Panc1 (cell line): Measurements from ENCODE around the gene ELFN1. TPM values are rescaled to one million over a fixed set of nuclear protein-coding genes. Genes with fewer than 3 reads are reported as not detected.

ENCODE experiments used
- ATAC-seq: fragments of 200-7000 bp; cut with Tn5 transposase; 2 replicates; pipeline ENCODE4 v1.9.1; 2020; ENCODE audit warnings: mild to moderate bottlenecking, moderate library complexity
- BruUV-seq: library from RNA; stranded (reverse); fragments of 400-500 nt; replicated peaks from 2 replicates; lab custom pipeline; 2021; lab: Mats Ljungman, UMichigan
- CTCF ChIA-PET: fragments of 300-600 bp; sonication (Branson Sonifier 250); formaldehyde crosslinking; loops from one replicate; lab custom pipeline; 2022; ENCODE audit warnings: antibody characterized with exemption; lab: Charles Lee
- POLR2A ChIA-PET: fragments of 300-600 bp; sonication (Branson Sonifier 250); formaldehyde crosslinking; loops from one replicate; lab custom pipeline; 2022; ENCODE audit warnings: antibody characterized with exemption; lab: Charles Lee
- DNase-seq: peaks from one replicate; pipeline ENCODE4 v3.0.0-alpha.2; 2010; ENCODE audit warnings: low read depth, low spot score
- H3K27ac ChIP-seq: 2 replicates; pipeline ENCODE4 v1.5.1; 2011; ENCODE audit warnings: mild to moderate bottlenecking, low read length, inconsistent platforms
- H3K27me3 ChIP-seq: fragments of 200-500 bp; sonication (Bioruptor generic); 2 replicates; pipeline ENCODE4 v1.6.0; 2014; ENCODE audit warnings: low read length, inconsistent platforms; ENCODE audit not compliant: control insufficient read depth, insufficient read depth
- H3K36me3 ChIP-seq: fragments of 200-500 bp; sonication (Bioruptor generic); 2 replicates; pipeline ENCODE4 v1.5.1; 2014; ENCODE audit warnings: inconsistent platforms, mild to moderate bottlenecking, low read length, moderate library complexity; ENCODE audit not compliant: control insufficient read depth, insufficient read depth
- H3K4me1 ChIP-seq: 2 replicates; pipeline ENCODE4 v1.5.1; 2011; ENCODE audit warnings: inconsistent platforms, mild to moderate bottlenecking, low read length, moderate library complexity; ENCODE audit not compliant: control insufficient read depth, insufficient read depth
- H3K4me3 ChIP-seq, 2 experiments: 2 replicates each; pipeline ENCODE4 v1.5.1; 2011 to 2012; ENCODE audit warnings: low read depth in 2 of 2, low read length in 2 of 2, mild to moderate bottlenecking in 2 of 2, inconsistent platforms in 1 of 2, moderate library complexity in 1 of 2
- H3K9me3 ChIP-seq: fragments of 200-500 bp; sonication (Bioruptor generic); 2 replicates; pipeline ENCODE4 v1.5.1; 2014; ENCODE audit warnings: low read depth, mild to moderate bottlenecking, inconsistent platforms, low read length, moderate library complexity; ENCODE audit not compliant: control insufficient read depth, insufficient read depth
- POLR2AphosphoS5 ChIP-seq: IDR thresholded peaks from 2 replicates; pipeline ENCODE4 v1.6.1; 2012; ENCODE audit warnings: mild to moderate bottlenecking, low read depth, low read length, moderate library complexity
- REST ChIP-seq, 2 experiments: IDR thresholded peaks; 2 replicates each; pipeline ENCODE4 v1.6.1; 2011 to 2012; ENCODE audit warnings: low read depth in 2 of 2, control low read depth in 1 of 2, low read length in 1 of 2, mild to moderate bottlenecking in 1 of 2, moderate library complexity in 1 of 2; ENCODE audit not compliant: insufficient read depth in 1 of 2
- SIN3A ChIP-seq: IDR thresholded peaks from 2 replicates; pipeline ENCODE4 v1.6.1; 2012; ENCODE audit warnings: low read depth, mild to moderate bottlenecking, low read length, moderate library complexity, borderline replicate concordance; ENCODE audit not compliant: insufficient read depth
- TCF7L2 ChIP-seq: IDR thresholded peaks from 2 replicates; pipeline ENCODE4 v1.6.1; 2011; ENCODE audit warnings: mild to moderate bottlenecking, low read depth, low read length, inconsistent platforms
- in situ Hi-C: cut with HindIII; loops from 2 replicates; pipeline ENCODE4 v1.10.0; 2016; ENCODE audit warnings: low sequenced_read_pairs, low pct_unique_long_range_greater_than_20kb
- intact Hi-C: fragments of 100-400 bp; cut with micrococcal nuclease; formaldehyde crosslinking; loops from one replicate; pipeline ENCODE4 v1.10.0; 2022; ENCODE audit not compliant: unreplicated experiment
- total RNA-seq: library from RNA; stranded (reverse); gene quantifications from one replicate; pipeline ENCODE4 v1.2.1, GENCODE V29; 2021; ENCODE audit not compliant: unreplicated experiment
- TF ChIP-seq, protein P1 (sequence below): fragments of 450-650 bp; IDR thresholded peaks from 2 replicates; pipeline ENCODE4 v1.5.1; 2017; ENCODE audit warnings: mild to moderate bottlenecking

The ELFN1 gene
- total RNA-seq, 1 experiment from 2014 or later = 39.0 TPM

DNA sequence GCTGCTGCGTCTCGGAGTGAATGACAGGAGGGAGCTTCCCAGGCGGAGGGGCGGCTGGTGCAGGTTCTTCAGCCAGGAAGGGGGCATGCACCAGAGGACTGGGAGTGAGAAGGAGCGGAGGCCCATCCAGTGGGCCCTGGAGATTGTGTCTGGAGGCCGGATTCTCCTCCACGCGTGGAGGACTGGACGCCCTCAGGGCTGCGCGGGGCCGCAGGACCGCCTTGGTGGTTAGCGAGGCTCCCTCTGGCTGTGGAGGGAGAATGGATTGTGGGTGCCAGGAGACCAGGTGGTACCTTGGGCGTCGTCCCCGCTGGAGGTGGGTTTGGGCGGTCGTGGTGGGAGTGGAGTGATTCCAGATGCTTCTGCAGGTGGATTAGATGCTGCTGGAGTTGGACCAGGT lies 68.9 kb downstream of the ELFN1 start:
- no TSS peak for BruUV-seq
- no peaks in the 10 kb centered on the region for H3K27me3 ChIP-seq
- H3K4me1 ChIP-seq = peaks cover 10% of the 10 kb centered on the region
- no peak for TF ChIP-seq REST (IDR thresholded peaks at IDR 0.05; ENCODE audit: insufficient read depth in 1 of 2, low read depth in 2 of 2, low read length in 1 of 2)
- TF ChIP-seq, protein P1, sequence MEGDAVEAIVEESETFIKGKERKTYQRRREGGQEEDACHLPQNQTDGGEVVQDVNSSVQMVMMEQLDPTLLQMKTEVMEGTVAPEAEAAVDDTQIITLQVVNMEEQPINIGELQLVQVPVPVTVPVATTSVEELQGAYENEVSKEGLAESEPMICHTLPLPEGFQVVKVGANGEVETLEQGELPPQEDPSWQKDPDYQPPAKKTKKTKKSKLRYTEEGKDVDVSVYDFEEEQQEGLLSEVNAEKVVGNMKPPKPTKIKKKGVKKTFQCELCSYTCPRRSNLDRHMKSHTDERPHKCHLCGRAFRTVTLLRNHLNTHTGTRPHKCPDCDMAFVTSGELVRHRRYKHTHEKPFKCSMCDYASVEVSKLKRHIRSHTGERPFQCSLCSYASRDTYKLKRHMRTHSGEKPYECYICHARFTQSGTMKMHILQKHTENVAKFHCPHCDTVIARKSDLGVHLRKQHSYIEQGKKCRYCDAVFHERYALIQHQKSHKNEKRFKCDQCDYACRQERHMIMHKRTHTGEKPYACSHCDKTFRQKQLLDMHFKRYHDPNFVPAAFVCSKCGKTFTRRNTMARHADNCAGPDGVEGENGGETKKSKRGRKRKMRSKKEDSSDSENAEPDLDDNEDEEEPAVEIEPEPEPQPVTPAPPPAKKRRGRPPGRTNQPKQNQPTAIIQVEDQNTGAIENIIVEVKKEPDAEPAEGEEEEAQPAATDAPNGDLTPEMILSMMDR = no peak
- TF ChIP-seq SIN3A = no peak
- TF ChIP-seq POLR2AphosphoS5 = no peak
- TF ChIP-seq TCF7L2 = no peak
- intact Hi-C loops = no loop called here
- POLR2A ChIA-PET = no interaction called here
- ATAC-seq (no peak), DNase-seq (no peak)
- H3K4me3 ChIP-seq = no peak overlapping the region
- CTCF ChIA-PET = interaction anchor here (0.6 kb wide), 1 partner anchor 29 kb away, joined by 3 read pairs; no protein-coding TSS in a partner anchor
- H3K36me3 ChIP-seq = no peaks in the 10 kb centered on the region
- H3K9me3 ChIP-seq = no peaks in the 10 kb centered on the region
- no peak overlapping the region for H3K27ac ChIP-seq
- in situ Hi-C loops = no loop called here

GRCh38 chr7:1739593-1739992 lies 69.5 kb downstream of the ELFN1 start:
- H3K4me1 ChIP-seq = peaks cover 10% of the 10 kb centered on the region
- ChIA-PET CTCF (no interaction called here), POLR2A (no interaction called here)
- DNase-seq (no peak), ATAC-seq (0 out of 2 replicates have a peak, but pooled peaks have one; percentile 19)
- no peak overlapping the region for H3K27ac ChIP-seq
- in situ Hi-C loops = no loop called here
- intact Hi-C loops = no loop called here
- no peak overlapping the region for H3K4me3 ChIP-seq
- no peaks in the 10 kb centered on the region for H3K36me3 ChIP-seq
- TF ChIP-seq REST (IDR thresholded peaks at IDR 0.05; ENCODE audit: insufficient read depth in 1 of 2, low read depth in 2 of 2, low read length in 1 of 2) (no peak), TCF7L2 (no peak), POLR2AphosphoS5 (no peak; the same call in 1 of the 2 replicates), SIN3A (no peak)
- TF ChIP-seq, protein P1 = no peak
- H3K27me3 ChIP-seq = no peaks in the 10 kb centered on the region
- BruUV-seq = TSS peak; percentile 53
- H3K9me3 ChIP-seq = no peaks in the 10 kb centered on the region
